ENCODE results near the gene SLC25A30.
"Not testable (repeated sequence)": the region's sequence is repeated elsewhere in the genome, so short reads cannot be mapped to it uniquely, and the experiment has no call there.

- TF ChIP-seq CTCF (IDR thresholded peaks at IDR 0.05; ENCODE audit: insufficient read depth, low read length, poor library complexity, severe bottlenecking); EZH2phosphoT487 (conservative IDR thresholded peaks at IDR 0.05; ENCODE audit: low read length): not testable (repeated sequence)
These were observed 41.5 kb downstream of the SLC25A30 start for GRCh38 chr13:45376651-45377050.
